GM21723 (cell line): ENCODE data around the gene CERS2.

Experiments
- ATAC-seq: cut with Tn5 transposase; IDR thresholded peaks from one replicate; pipeline ENCODE4 v1.9.1; 2021; ENCODE audit warnings: mild to moderate bottlenecking, moderate library complexity; ENCODE audit not compliant: unreplicated experiment

The CERS2 gene

DNA sequence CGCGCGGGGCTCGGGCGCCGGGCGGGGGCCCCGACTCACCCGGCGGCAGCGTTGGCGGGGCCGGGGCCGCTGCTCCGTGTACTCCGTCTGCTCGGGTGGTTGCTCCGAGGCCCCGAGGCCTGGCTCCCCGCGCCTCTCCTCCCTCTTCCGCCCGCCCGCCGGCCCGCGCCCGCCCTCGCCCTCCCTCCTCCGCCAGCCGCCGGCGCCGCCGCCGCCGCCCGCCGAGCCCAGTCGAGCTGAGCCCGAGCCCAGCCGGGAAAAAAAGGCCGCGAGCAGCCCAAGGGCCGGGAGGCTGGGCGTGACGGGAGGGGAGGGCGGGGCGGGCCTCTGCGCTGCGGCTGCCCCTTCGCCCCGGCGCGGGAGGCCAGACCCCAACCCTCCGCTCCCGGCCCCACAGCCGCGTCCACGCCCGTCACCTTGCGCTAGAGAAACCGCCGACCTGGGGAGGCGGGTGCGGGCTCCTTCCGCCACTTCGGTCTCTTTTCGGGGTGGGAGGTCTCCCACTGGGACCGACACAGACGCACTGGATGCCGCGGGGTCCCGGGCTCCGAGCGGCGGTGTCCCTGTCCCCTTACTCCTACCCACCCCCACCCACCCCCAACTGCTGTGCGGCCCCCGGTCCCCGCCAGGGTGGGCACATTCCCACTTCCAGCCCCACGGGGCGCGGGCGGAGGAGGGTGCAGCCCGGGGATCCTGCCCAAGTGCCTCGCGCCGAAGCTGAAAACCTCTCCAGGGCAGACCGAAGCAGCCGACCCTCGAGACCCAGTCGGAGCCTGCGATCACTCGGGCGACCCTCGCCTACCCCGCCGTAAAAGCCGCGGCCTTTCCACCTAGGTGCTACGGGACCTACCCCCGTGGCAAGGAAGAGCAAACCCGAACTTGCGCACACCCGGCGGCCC is at the start of gene CERS2:
CERS2 (minus strand) TSS at position 256 of the 899 bp plus-strand sequence. CDS start 5,745 bp downstream, outside the sequence.
- ATAC-seq = peak; percentile 55

DNA sequence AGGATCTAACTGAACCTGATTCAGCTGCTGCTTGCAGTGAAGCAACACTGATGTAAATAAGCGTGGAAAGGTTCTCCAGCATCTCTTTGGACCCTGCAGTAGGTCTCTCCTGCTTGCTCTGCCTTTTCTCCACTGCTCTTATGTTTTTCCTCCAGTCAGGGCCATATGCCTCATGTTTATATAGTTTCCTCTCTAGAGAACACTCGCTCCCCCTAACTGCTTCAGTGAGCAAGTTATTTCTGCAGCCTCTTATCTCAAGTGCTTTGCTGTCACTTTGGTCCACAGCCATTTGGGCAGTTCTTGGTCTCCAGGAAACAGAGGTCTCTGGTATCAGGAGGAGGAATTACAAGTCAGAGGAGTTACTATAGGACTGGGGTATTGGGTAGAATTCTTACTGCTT is 38.9 kb upstream of the CERS2 start:
- no peak for ATAC-seq

GRCh38 chr1:151012684-151013471 is 38.2 kb upstream of the CERS2 start:
- ATAC-seq = no peak

DNA sequence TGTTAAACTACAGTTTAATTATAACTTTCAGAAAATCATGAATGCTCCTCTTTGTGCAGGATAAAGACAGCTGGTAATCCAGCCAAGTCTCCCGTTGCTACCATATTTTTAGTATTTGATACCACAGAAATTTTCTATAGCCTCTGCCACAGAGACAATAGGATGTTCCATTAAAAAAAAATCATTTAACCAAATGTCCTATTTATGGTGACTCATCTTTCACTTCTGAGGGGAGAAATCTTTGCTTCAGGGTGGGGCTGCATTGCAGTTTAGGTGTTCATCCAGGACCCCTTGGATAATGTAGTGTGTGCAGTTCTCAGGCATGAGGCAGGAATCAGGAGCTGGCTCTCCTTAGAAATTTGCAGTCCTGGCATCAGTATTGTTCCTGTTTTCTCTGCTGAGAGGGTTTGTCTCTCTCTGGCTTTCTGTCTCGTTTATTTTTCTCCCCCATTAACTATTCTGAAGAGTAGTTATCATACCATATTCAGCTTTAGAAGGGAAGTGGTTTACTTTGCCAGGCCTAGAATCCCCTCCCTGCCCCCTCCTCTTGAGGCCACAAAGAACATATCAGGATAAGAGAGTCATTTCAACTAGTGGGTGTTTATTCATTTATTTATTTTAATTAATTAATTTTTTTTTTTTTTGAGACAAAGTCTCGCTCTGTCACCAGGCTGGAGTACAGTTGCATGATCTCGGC is 36.7 kb upstream of the CERS2 start:
- ATAC-seq = no peak

DNA sequence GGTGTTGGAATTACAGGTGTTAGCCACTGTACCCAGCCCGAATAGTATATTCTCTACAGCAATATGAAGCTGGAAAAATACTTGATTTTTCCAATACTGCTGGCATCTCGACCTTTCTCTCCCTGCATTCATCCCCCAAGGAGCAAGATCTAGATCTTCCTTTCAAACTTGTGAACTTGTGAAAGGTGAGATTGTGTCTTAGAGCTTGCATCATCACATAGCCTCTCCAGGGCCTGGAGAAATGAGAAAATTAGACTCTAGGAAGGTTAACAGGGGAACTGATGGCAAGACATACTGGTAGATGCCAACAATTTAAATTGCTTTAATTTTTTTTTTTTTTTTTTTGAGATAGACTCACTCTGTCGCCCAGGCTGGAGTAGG is 35.7 kb upstream of the CERS2 start:
- ATAC-seq = no peak

- ATAC-seq = no peak
Measured at GRCh38 chr1:151009674-151010345, 35.2 kb upstream of the CERS2 start.

GRCh38 chr1:151009206-151009587 is 34.6 kb upstream of the CERS2 start:
- ATAC-seq = no peak

DNA sequence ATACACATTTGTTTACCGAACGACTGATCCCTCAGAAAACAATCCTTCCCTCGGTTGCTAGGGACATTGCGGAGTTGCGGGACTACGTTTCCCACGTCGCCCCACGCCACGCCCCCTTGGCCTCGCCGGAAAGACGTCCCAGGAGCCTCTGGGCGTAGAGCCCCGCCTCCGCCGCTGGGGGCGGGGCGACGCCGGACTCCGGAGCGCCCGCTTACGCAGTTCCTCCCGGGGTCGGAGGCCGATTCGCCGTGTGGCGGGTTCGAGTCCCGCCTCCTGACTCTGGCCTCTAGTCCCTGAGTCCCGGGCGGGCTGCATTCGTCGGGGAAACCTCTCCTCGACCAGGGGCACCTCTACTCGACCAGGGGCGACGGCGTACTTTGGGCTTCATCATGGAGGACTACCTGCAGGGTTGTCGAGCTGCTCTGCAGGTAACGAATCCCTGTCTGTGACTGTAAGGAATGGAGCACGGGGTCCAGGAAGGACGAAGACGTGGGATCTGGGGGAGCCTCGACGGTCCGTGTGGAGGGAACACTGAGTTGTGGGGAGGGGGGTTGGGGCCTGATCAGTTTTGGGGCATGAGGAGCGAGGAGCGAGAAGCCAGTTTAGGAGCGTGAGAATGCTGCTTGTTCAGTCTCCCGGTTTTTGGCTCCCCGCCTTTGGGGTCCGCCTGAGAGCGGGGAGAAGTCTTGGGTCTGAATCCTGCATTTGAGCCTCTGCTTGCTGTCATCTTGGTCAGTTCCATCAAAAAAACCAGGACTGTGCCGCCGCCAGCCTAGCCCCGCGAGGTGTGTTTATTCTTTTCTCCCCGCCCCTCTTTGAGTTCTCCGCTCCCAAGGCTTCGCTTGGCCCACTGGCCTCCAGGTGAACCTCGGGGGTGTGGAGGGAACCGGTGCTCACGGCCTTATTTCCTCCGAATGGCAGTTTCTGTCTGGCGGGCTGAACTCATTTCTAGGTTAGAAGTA is 33.9 kb upstream of the CERS2 start, which contains the start of gene PRUNE1:
PRUNE1 (plus strand) TSS at position 206 of the 962 bp plus-strand sequence; CDS start at position 390, 184 bp downstream.
- ATAC-seq = peak; percentile 73

- ATAC-seq = no peak
Measured at GRCh38 chr1:151007853-151008243, 33.2 kb upstream of the CERS2 start.

DNA sequence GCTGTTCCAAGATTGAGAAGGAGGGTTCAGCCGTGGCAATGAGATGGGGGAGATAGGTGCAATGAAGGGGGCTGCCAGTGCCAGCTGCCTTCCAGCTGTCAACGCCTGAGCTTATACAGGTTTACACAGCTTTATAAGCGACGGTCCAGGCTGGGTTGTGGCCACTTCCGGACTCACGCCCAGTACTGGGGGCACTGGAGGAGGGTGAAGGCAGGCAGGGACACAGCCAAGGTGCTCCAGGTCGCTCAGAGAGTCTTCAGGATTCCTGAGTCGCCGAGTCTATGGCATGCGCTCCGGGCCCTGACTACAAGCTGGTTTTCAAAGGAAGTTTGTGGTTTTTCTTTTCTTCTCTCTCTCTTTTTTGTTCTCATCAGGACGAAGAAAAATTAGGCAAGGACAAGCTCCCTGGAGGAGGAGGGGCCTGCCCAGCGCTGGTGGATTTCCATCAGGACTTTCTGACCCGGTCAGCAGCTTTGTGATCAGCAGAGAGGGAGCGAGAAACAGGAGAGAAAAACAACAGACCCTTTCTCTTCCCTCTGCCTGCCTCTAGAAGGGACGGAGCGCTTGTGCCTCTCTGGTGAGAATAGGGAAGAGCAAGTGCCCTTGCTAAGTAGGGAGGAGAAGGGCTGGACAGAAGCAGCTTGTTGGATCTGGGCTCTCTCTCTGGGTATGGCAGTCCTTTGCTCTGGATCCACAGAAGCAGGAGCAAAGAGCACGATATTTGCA is 31.9 kb upstream of the CERS2 start, which contains the start of gene MINDY1:
MINDY1 (minus strand) TSS at position 576 of the 726 bp plus-strand sequence. CDS start 4,285 bp downstream, outside the sequence.
- no peak for ATAC-seq

GRCh38 chr1:151005729-151006319 is 31.2 kb upstream of the CERS2 start:
- no peak for ATAC-seq

DNA sequence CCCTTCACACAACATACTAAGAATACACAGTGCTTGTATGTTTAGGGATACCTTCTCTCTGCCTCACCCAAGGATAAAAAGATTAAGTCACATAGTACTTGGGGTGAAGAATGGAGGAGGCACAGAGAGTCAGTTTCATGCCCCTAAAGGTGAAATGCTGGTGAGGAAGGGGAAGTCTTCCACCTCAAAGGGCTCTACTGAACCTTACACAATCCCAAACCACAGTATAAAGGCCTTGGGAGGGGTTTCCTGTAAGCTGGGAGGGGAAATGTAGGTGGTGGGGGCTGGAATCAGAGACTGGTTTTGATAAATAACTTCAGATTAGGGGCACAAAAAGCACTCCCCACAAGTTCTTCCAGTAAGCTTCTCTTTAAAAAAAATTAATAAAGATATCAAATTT is 28.5 kb upstream of the CERS2 start:
- no peak for ATAC-seq

- ATAC-seq = no peak
Measured at GRCh38 chr1:151002611-151003010, 28.0 kb upstream of the CERS2 start.

GRCh38 chr1:151002051-151002450 is 27.4 kb upstream of the CERS2 start:
- no peak for ATAC-seq

GRCh38 chr1:151001602-151002001 is 27.0 kb upstream of the CERS2 start:
- no peak for ATAC-seq

DNA sequence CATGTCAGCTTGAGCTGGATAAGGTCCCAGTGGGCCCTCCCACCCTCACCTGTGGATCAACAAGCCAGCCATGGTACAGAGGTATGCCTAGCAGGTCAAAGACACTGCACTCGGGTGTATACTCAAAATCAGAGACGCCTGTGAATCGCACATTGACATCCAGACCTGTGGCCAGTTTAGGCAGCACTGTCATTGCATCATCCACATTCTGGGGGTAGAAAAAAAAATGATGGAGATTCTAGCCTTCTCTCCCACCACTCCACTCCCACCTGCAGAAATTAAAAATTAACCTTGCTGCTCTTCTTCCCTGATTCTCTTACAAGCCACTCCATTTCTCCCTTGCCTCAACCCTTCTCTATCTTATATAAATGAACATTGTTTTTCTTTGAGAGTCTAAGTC is 25.8 kb upstream of the CERS2 start:
- ATAC-seq = no peak

DNA sequence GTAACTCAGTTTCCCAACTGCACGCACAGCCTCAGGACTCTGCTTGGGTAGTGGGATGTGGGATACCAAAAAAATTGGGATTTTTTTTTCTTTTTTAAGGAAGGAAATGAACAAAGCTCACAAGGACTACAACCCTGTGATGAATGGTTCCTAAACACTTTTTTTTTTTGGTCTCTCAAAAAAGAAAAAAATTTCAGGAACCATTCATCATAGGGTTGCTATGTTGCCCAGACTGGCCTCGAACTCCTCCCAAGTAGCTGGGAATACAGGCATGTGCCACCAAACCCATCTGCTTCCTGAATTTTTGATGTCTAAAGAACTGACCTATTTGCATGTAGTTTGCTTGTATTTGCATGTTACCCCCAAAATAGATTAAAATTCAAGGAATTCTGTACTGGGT is 25.3 kb upstream of the CERS2 start:
- ATAC-seq = no peak

- ATAC-seq = no peak
Measured at GRCh38 chr1:150999051-150999674, 24.5 kb upstream of the CERS2 start.
